NCI-H2107 treated with DMSO at 0.1 percent for 48 hours (cell line): ENCODE data around the gene FBXO38.
"Not testable (repeated sequence)": the region's sequence is repeated elsewhere in the genome, so short reads cannot be mapped to it uniquely, and the experiment has no call there.

ENCODE experiments used
- DNase-seq: peaks from one replicate; lab custom pipeline; 2025; ENCODE audit not compliant: unreplicated experiment; lab: John Stamatoyannopoulos, UW

The FBXO38 gene

GRCh38 chr5:148426514-148426913 lies 42.8 kb downstream of the FBXO38 start:
- no peak for DNase-seq

- DNase-seq = no peak
These were observed 43.7 kb downstream of the FBXO38 start for GRCh38 chr5:148427370-148428042.

- no peak for DNase-seq
These were observed 45.1 kb downstream of the FBXO38 start for GRCh38 chr5:148428848-148429247.

GRCh38 chr5:148433826-148434225 lies 50.1 kb downstream of the FBXO38 start:
- DNase-seq = no peak

GRCh38 chr5:148436029-148436428 lies 52.3 kb downstream of the FBXO38 start:
- no peak for DNase-seq

GRCh38 chr5:148437249-148437648 lies 53.5 kb downstream of the FBXO38 start:
- DNase-seq = no peak

- DNase-seq = no peak
These were observed 55.2 kb downstream of the FBXO38 start for GRCh38 chr5:148438933-148439332.

- DNase-seq = no peak
These were observed 59.5 kb downstream of the FBXO38 start for GRCh38 chr5:148443241-148443640.

- DNase-seq = no peak
These were observed 60.2 kb downstream of the FBXO38 start for GRCh38 chr5:148443998-148444397.

- DNase-seq = no peak
These were observed 61.8 kb downstream of the FBXO38 start for GRCh38 chr5:148445578-148445977.

GRCh38 chr5:148446611-148447010 lies 62.9 kb downstream of the FBXO38 start:
- DNase-seq = no peak

GRCh38 chr5:148452499-148453193 lies 68.9 kb downstream of the FBXO38 start:
- DNase-seq = no peak

GRCh38 chr5:148454576-148454975 lies 70.8 kb downstream of the FBXO38 start:
- DNase-seq = no peak

GRCh38 chr5:148455185-148455584 lies 71.4 kb downstream of the FBXO38 start:
- DNase-seq = no peak

GRCh38 chr5:148457183-148457620 lies 73.4 kb downstream of the FBXO38 start:
- DNase-seq = no peak

GRCh38 chr5:148458036-148458888 lies 74.5 kb downstream of the FBXO38 start:
- DNase-seq = no peak

- no peak for DNase-seq
These were observed 75.9 kb downstream of the FBXO38 start for GRCh38 chr5:148459669-148460068.

- no peak for DNase-seq
These were observed 81.8 kb downstream of the FBXO38 start for GRCh38 chr5:148465381-148466235.

GRCh38 chr5:148466236-148466580 lies 82.5 kb downstream of the FBXO38 start:
- DNase-seq = no peak

- DNase-seq = no peak
These were observed 84.2 kb downstream of the FBXO38 start for GRCh38 chr5:148467958-148468357.

GRCh38 chr5:148468746-148469145 lies 85.0 kb downstream of the FBXO38 start:
- not testable (repeated sequence) for DNase-seq
